Astrocyte (in vitro differentiated cells and primary cell): ENCODE measurements around the gene SMYD4. TPM values are rescaled to one million over a fixed set of nuclear protein-coding genes. Genes with fewer than 3 reads are reported as not detected.

ENCODE experiments used
- DNase-seq: peaks from one replicate; pipeline ENCODE4 v3.0.0-alpha.2; 2010; ENCODE audit warnings: low read depth
- FAIRE-seq: peaks from 2 replicates; lab custom pipeline; 2011; peaks lifted over from hg19 to GRCh38; lab: Jason Lieb, UNC
- H2AFZ ChIP-seq: 2 replicates; pipeline ENCODE4 v1.6.0; 2012; ENCODE audit warnings: low read depth, low read length, inconsistent platforms
- H3K27ac ChIP-seq: 2 replicates; pipeline ENCODE4 v1.5.1; 2011; ENCODE audit warnings: low read depth, low read length, inconsistent platforms
- H3K27me3 ChIP-seq: 2 replicates; pipeline ENCODE4 v1.6.0; 2011; ENCODE audit warnings: low read length, inconsistent platforms; ENCODE audit not compliant: insufficient read depth
- H3K36me3 ChIP-seq: 2 replicates; pipeline ENCODE4 v1.5.1; 2011; ENCODE audit warnings: low read length, inconsistent platforms; ENCODE audit not compliant: insufficient read depth
- H3K4me1 ChIP-seq: 2 replicates; pipeline ENCODE4 v1.5.1; 2011; ENCODE audit warnings: low read length, inconsistent platforms; ENCODE audit not compliant: insufficient read depth
- H3K4me2 ChIP-seq: 2 replicates; pipeline ENCODE4 v1.6.0; 2012; ENCODE audit warnings: low read length, inconsistent platforms
- H3K4me3 ChIP-seq: 2 replicates; pipeline ENCODE4 v1.5.1; 2011; ENCODE audit warnings: low read depth, mild to moderate bottlenecking, low read length, inconsistent platforms; ENCODE audit not compliant: insufficient read depth
- H3K79me2 ChIP-seq: 2 replicates; pipeline ENCODE4 v1.6.0; 2012; ENCODE audit warnings: mild to moderate bottlenecking, low read length, inconsistent platforms; ENCODE audit not compliant: insufficient read depth
- H3K9ac ChIP-seq: 2 replicates; pipeline ENCODE4 v1.6.0; 2012; ENCODE audit warnings: mild to moderate bottlenecking, low read length, inconsistent platforms
- H3K9me3 ChIP-seq: 2 replicates; pipeline ENCODE4 v1.5.1; 2012; ENCODE audit warnings: low read depth, mild to moderate bottlenecking, low read length, inconsistent platforms; ENCODE audit not compliant: insufficient read depth
- H4K20me1 ChIP-seq: 2 replicates; pipeline ENCODE4 v1.6.0; 2012; ENCODE audit warnings: low read length, inconsistent platforms; ENCODE audit not compliant: insufficient read depth
- H3K27ac Mint-ChIP-seq: one replicate; pipeline ENCODE4 v1.8.0; 2021; ENCODE audit warnings: mild to moderate bottlenecking, mixed read lengths; ENCODE audit not compliant: unreplicated experiment
- H3K27me3 Mint-ChIP-seq: one replicate; pipeline ENCODE4 v1.8.0; 2021; ENCODE audit warnings: low read depth, mixed read lengths; ENCODE audit not compliant: unreplicated experiment
- H3K36me3 Mint-ChIP-seq: one replicate; pipeline ENCODE4 v1.8.0; 2021; ENCODE audit warnings: low read depth, mixed read lengths; ENCODE audit not compliant: unreplicated experiment
- H3K4me1 Mint-ChIP-seq: one replicate; pipeline ENCODE4 v1.8.0; 2021; ENCODE audit warnings: low read depth, mixed read lengths; ENCODE audit not compliant: unreplicated experiment
- H3K4me3 Mint-ChIP-seq: one replicate; pipeline ENCODE4 v1.8.0; 2021; ENCODE audit warnings: mild to moderate bottlenecking, moderate library complexity, mixed read lengths; ENCODE audit not compliant: unreplicated experiment
- H3K9me3 Mint-ChIP-seq: one replicate; pipeline ENCODE4 v1.8.0; 2021; ENCODE audit warnings: mild to moderate bottlenecking, mixed read lengths; ENCODE audit not compliant: unreplicated experiment
- CTCF ChIP-seq: IDR thresholded peaks from 2 replicates; pipeline ENCODE4 v1.5.1; 2011; ENCODE audit warnings: low read depth, mild to moderate bottlenecking, inconsistent platforms, low read length, moderate library complexity; ENCODE audit not compliant: insufficient read depth
- EZH2 ChIP-seq: IDR thresholded peaks from 2 replicates; pipeline ENCODE4 v1.6.1; 2012; ENCODE audit warnings: mild to moderate bottlenecking, low read length, inconsistent platforms; ENCODE audit not compliant: insufficient read depth
- total RNA-seq: library from RNA; stranded (reverse); gene quantifications from 2 replicates; pipeline ENCODE4 v1.2.1, GENCODE V29; 2021

SMYD4 gene
- total RNA-seq, 1 donor from 2014 or later: 10.7 TPM

- Histone ChIP-seq H3K27ac (peak overlapping the region; percentile 9), H3K36me3 (no peaks in the 10 kb centered on the region), H3K4me3 (no peak overlapping the region), H4K20me1 (no peaks in the 10 kb centered on the region), H3K9me3 (no peaks in the 10 kb centered on the region), H2AFZ (peak overlapping the region; percentile 83), H3K4me1 (peaks cover 29% of the 10 kb centered on the region), H3K4me2 (peak overlapping the region; percentile 79), H3K79me2 (no peaks in the 10 kb centered on the region), H3K9ac (peak overlapping the region; percentile 62), H3K27me3 (no peaks in the 10 kb centered on the region)
- Mint-ChIP-seq H3K9me3 (no peaks in the 10 kb centered on the region), H3K36me3 (no peaks in the 10 kb centered on the region), H3K4me3 (peak overlapping the region; percentile 73), H3K4me1 (peaks cover 12% of the 10 kb centered on the region), H3K27me3 (no peaks in the 10 kb centered on the region), H3K27ac (peak overlapping the region; percentile 85)
- TF ChIP-seq CTCF: no peak
- no peak for TF ChIP-seq EZH2
- no peak for FAIRE-seq
- peak; percentile 65 for DNase-seq
These were observed 66.5 kb downstream of the SMYD4 start for GRCh38 chr17:1762901-1763898.

- Histone ChIP-seq H3K9me3 (no peaks in the 10 kb centered on the region), H3K4me1 (peaks cover 29% of the 10 kb centered on the region), H3K79me2 (no peaks in the 10 kb centered on the region), H3K9ac (peak overlapping the region; percentile 62), H3K27ac (peak overlapping the region; percentile 9), H2AFZ (peak overlapping the region; percentile 83), H3K4me3 (no peak overlapping the region), H4K20me1 (no peaks in the 10 kb centered on the region), H3K36me3 (no peaks in the 10 kb centered on the region), H3K4me2 (peak overlapping the region; percentile 79), H3K27me3 (no peaks in the 10 kb centered on the region)
- peak overlapping the region; percentile 78 for H3K4me3 Mint-ChIP-seq
- H3K4me1 Mint-ChIP-seq: peaks cover 12% of the 10 kb centered on the region
- peak; percentile 52 for DNase-seq
- H3K27me3 Mint-ChIP-seq: no peaks in the 10 kb centered on the region
- TF ChIP-seq EZH2: no peak
- no peak for TF ChIP-seq CTCF
- H3K9me3 Mint-ChIP-seq: no peaks in the 10 kb centered on the region
- no peak for FAIRE-seq
- H3K36me3 Mint-ChIP-seq: no peaks in the 10 kb centered on the region
- no peak overlapping the region for H3K27ac Mint-ChIP-seq
These were observed 67.3 kb downstream of the SMYD4 start for GRCh38 chr17:1762233-1762900.
